Endothelial cell of umbilical vein (primary cell): ENCODE data around the gene FADS2. TPM values are rescaled to one million over a fixed set of nuclear protein-coding genes. Genes with fewer than 3 reads are reported as not detected.

Experiments used
- BruUV-seq: library from RNA; stranded (reverse); fragments of 400-500 nt; replicated peaks from 2 replicates; lab custom pipeline; 2021; lab: Mats Ljungman, UMichigan
- CTCF ChIA-PET: fragments of 300-600, 350-600 bp; sonication (Branson Sonifier 250); formaldehyde crosslinking; loops from one replicate; lab custom pipeline; 2021; ENCODE audit warnings: antibody characterized with exemption, inconsistent platforms; lab: Charles Lee
- POLR2A ChIA-PET: fragments of 300-600, 350-600 bp; sonication (Branson Sonifier 250); formaldehyde crosslinking; loops from one replicate; lab custom pipeline; 2021; ENCODE audit warnings: antibody characterized with exemption, inconsistent platforms; lab: Charles Lee
- DNase-seq: peaks from one replicate; pipeline ENCODE4 v3.0.0-alpha.2; 2011; ENCODE audit warnings: low read depth, low spot score
- FAIRE-seq: peaks from 2 replicates; lab custom pipeline; 2011; peaks lifted over from hg19 to GRCh38; lab: Jason Lieb, UNC
- H2AFZ ChIP-seq: 2 replicates; pipeline ENCODE4 v1.6.0; 2012; ENCODE audit warnings: low read depth, low read length, control low read depth, inconsistent platforms
- H3K27ac ChIP-seq: 2 replicates; pipeline ENCODE4 v1.5.1; 2011; ENCODE audit warnings: low read depth, mild to moderate bottlenecking, control low read depth, low read length, moderate library complexity; ENCODE audit not compliant: insufficient read depth
- H3K27me3 ChIP-seq, 2 experiments: 2 replicates each; pipeline versions ENCODE4 v1.6.0 to v1.6.1; 2011; ENCODE audit warnings: low read length in 2 of 2, mixed read lengths in 1 of 2; ENCODE audit not compliant: control insufficient read depth in 2 of 2, insufficient read depth in 2 of 2
- H3K36me3 ChIP-seq, 2 experiments: 2 replicates in 1 of 2; 3 replicates in 1 of 2; pipeline ENCODE4 v1.5.1; 2011; ENCODE audit warnings: low read length in 2 of 2, mild to moderate bottlenecking in 1 of 2, moderate library complexity in 1 of 2; ENCODE audit not compliant: control insufficient read depth in 2 of 2, insufficient read depth in 2 of 2; ENCODE audit errors: extremely low read depth in 1 of 2
- H3K4me1 ChIP-seq: 3 replicates; pipeline ENCODE4 v1.5.1; 2011; ENCODE audit warnings: mild to moderate bottlenecking, low read length; ENCODE audit not compliant: control insufficient read depth, insufficient read depth; ENCODE audit errors: extremely low read depth
- H3K4me2 ChIP-seq: 2 replicates; pipeline ENCODE4 v1.6.1; 2011; ENCODE audit warnings: low read length, control low read depth, mixed read lengths; ENCODE audit not compliant: insufficient read depth
- H3K4me3 ChIP-seq, 3 experiments: fragments of 200-600 bp in 1 of 3; sonication (generic), shearing (Covaris generic) in 1 of 3; replicated peaks in 1 of 3; 2 replicates each; pipeline ENCODE4 v1.5.1; 2011 to 2016; ENCODE audit warnings: control low read depth in 3 of 3, low read length in 3 of 3, mild to moderate bottlenecking in 2 of 3, inconsistent platforms in 1 of 3, low read depth in 1 of 3, moderate library complexity in 1 of 3; ENCODE audit not compliant: insufficient read depth in 1 of 3
- H3K79me2 ChIP-seq: 2 replicates; pipeline ENCODE4 v1.6.0; 2012; ENCODE audit warnings: low read length, inconsistent platforms; ENCODE audit not compliant: control insufficient read depth, insufficient read depth
- H3K9ac ChIP-seq: replicated peaks from 2 replicates; pipeline ENCODE3; 2011; ENCODE audit warnings: low read length, control low read depth; ENCODE audit not compliant: insufficient read depth; ENCODE audit errors: extremely low read depth
- H3K9me1 ChIP-seq: replicated peaks from 3 replicates; pipeline ENCODE4 v1.6.0; 2011; ENCODE audit warnings: mild to moderate bottlenecking, low read length; ENCODE audit not compliant: control insufficient read depth, insufficient read depth; ENCODE audit errors: extremely low read depth
- H3K9me3 ChIP-seq: replicated peaks from 2 replicates; pipeline ENCODE4 v1.5.1; 2012; ENCODE audit warnings: low read length, inconsistent platforms; ENCODE audit not compliant: control insufficient read depth, insufficient read depth
- H4K20me1 ChIP-seq: replicated peaks from 2 replicates; pipeline ENCODE3; 2011; ENCODE audit warnings: mild to moderate bottlenecking, low read length; ENCODE audit not compliant: control insufficient read depth, insufficient read depth; ENCODE audit errors: extremely low read depth
- CTCF ChIP-seq, 2 donors: IDR thresholded peaks; 1 replicate in 1 of 2; 2 replicates in 1 of 2; pipeline ENCODE4 v1.5.1; 2011; ENCODE audit warnings: low read length in 2 of 2, mild to moderate bottlenecking in 2 of 2, moderate library complexity in 2 of 2, control low read depth in 1 of 2, inconsistent platforms in 1 of 2, low read depth in 1 of 2; ENCODE audit not compliant: insufficient read depth in 1 of 2; ENCODE audit errors: extremely low read depth in 1 of 2
- EZH2 ChIP-seq: IDR thresholded peaks from 2 replicates; pipeline ENCODE4 v1.6.1; 2012; ENCODE audit warnings: borderline replicate concordance, low read depth, mild to moderate bottlenecking, moderate library complexity, low read length, inconsistent platforms; ENCODE audit not compliant: severe bottlenecking
- FOS ChIP-seq: IDR thresholded peaks from 2 replicates; pipeline ENCODE4 v1.6.1; 2011; ENCODE audit warnings: mild to moderate bottlenecking, low read length, moderate library complexity, borderline replicate concordance; ENCODE audit not compliant: insufficient read depth
- GATA2 ChIP-seq: IDR thresholded peaks from 2 replicates; pipeline ENCODE4 v1.7.0; 2011; ENCODE audit warnings: low read depth, mild to moderate bottlenecking, moderate library complexity, mixed read lengths, low read length; ENCODE audit not compliant: insufficient read length, insufficient read depth
- JUN ChIP-seq: IDR thresholded peaks from 2 replicates; pipeline ENCODE4 v1.6.1; 2011; ENCODE audit warnings: borderline replicate concordance, low read depth; ENCODE audit not compliant: insufficient read length, insufficient read depth
- MAX ChIP-seq: IDR thresholded peaks from 2 replicates; pipeline ENCODE4 v1.6.1; 2011; ENCODE audit not compliant: insufficient read depth, insufficient read length
- MYC ChIP-seq: IDR thresholded peaks from one replicate; pipeline ENCODE4 v1.6.1; 2011; ENCODE audit warnings: mild to moderate bottlenecking, low read depth, low read length
- POLR2A ChIP-seq: IDR thresholded peaks from 2 replicates; pipeline ENCODE4 v1.6.1; 2012; ENCODE audit warnings: low read depth, mild to moderate bottlenecking, control low read depth, low read length
- POLR2AphosphoS5 ChIP-seq: IDR thresholded peaks from 2 replicates; pipeline ENCODE4 v1.6.1; 2012; ENCODE audit warnings: low read depth, mild to moderate bottlenecking, control low read depth, low read length, moderate library complexity; ENCODE audit not compliant: insufficient read depth
- dilution Hi-C: fragments of 300-500 bp; cut with MboI; formaldehyde crosslinking; loops from one replicate; pipeline ENCODE4 v1.15.0; 2019; ENCODE audit warnings: low sequenced_read_pairs; ENCODE audit not compliant: extremely low pct_ligation_motif_present
- intact Hi-C: fragments of 100-400 bp; cut with micrococcal nuclease; formaldehyde crosslinking; loops from one replicate; pipeline ENCODE4 v1.10.0; 2022
- polyA plus RNA-seq, 4 experiments: library from polyadenylated mRNA; depleted of rRNA in 3 of 4; stranded (reverse) in 3 of 4; unstranded in 1 of 4; fragments of >200 nt; gene quantifications; 2 replicates each; pipeline versions ENCODE4 v1.2.1 to v1.2.3, GENCODE V29; 2011 to 2012; ENCODE audit warnings: missing spikeins in 1 of 4
- total RNA-seq: library from RNA; stranded (reverse); gene quantifications from 2 replicates; pipeline ENCODE4 v1.2.3, GENCODE V29; 2021

FADS2 gene
- total and polyA plus RNA-seq, 2 donors (not counting 3 experiments of a cell fraction or from before 2014, with no cell fraction given), result 668 to 898 TPM

GRCh38 chr11:61913699-61914395 is 85.7 kb downstream of the FADS2 start:
- Histone ChIP-seq H3K4me3 (no peak overlapping the region), H3K27ac (no peak overlapping the region), H2AFZ (no peak overlapping the region), H3K79me2 (no peaks in the 10 kb centered on the region), H3K36me3 (no peaks in the 10 kb centered on the region), H3K9me3 (no peaks in the 10 kb centered on the region), H3K9ac (no peak overlapping the region), H3K9me1 (no peaks in the 10 kb centered on the region), H3K4me2 (no peak overlapping the region), H4K20me1 (no peaks in the 10 kb centered on the region), H3K27me3 (peaks cover 11% of the 10 kb centered on the region in 2 experiments), H3K4me1 (no peaks in the 10 kb centered on the region)
- POLR2A ChIA-PET, result no interaction called here
- no TSS peak for BruUV-seq
- intact Hi-C loops, result no loop called here
- CTCF ChIA-PET, result interaction anchor here (1.0 to 1.3 kb wide), 5 partner anchors 11 to 194 kb away, joined by 3 to 4 read pairs (median 3); no protein-coding TSS in a partner anchor
- FAIRE-seq (no peak), DNase-seq (no peak)
- dilution Hi-C loops, result no loop called here
- TF ChIP-seq JUN (no peak), POLR2A (no peak), CTCF (IDR thresholded peaks at IDR 0.05; ENCODE audit: extremely low read depth in 1 of 2, insufficient read depth in 1 of 2, low read depth in 1 of 2, low read length in 2 of 2) (no peak)

- intact Hi-C loops (no loop called here), dilution Hi-C loops (no loop called here)
- H3K9ac ChIP-seq, result no peak overlapping the region
- H3K36me3 ChIP-seq, result no peaks in the 10 kb centered on the region
- no TSS peak for BruUV-seq
- FAIRE-seq (no peak), DNase-seq (no peak)
- TF ChIP-seq GATA2, result no peak
- no peak for TF ChIP-seq POLR2A
- TF ChIP-seq EZH2, result no peak
- no peak for TF ChIP-seq MAX
- TF ChIP-seq POLR2AphosphoS5, result no peak
- TF ChIP-seq CTCF (IDR thresholded peaks at IDR 0.05; ENCODE audit: extremely low read depth in 1 of 2, insufficient read depth in 1 of 2, low read depth in 1 of 2, low read length in 2 of 2), result no peak
- TF ChIP-seq FOS, result no peak
- no peak for TF ChIP-seq JUN
- no peak for TF ChIP-seq MYC
- CTCF ChIA-PET, result interaction anchor here (1.0 to 2.3 kb wide), 7 partner anchors 12 to 194 kb away, joined by 3 to 11 read pairs (median 3); no protein-coding TSS in a partner anchor
- no peak overlapping the region for H3K4me3 ChIP-seq
- no peaks in the 10 kb centered on the region for H3K4me1 ChIP-seq
- H3K4me2 ChIP-seq, result no peak overlapping the region
- POLR2A ChIA-PET, result no interaction called here
- no peak overlapping the region for H2AFZ ChIP-seq
- no peaks in the 10 kb centered on the region for H4K20me1 ChIP-seq
- no peaks in the 10 kb centered on the region for H3K79me2 ChIP-seq
- H3K27me3 ChIP-seq, result peaks cover 11 to 17% of the 10 kb centered on the region in 2 experiments
- H3K9me1 ChIP-seq, result no peaks in the 10 kb centered on the region
- H3K27ac ChIP-seq, result no peak overlapping the region
- H3K9me3 ChIP-seq, result no peaks in the 10 kb centered on the region
These were observed 86.5 kb downstream of the FADS2 start for GRCh38 chr11:61914471-61915171.
